Astrocyte (in vitro differentiated cells and primary cell): ENCODE measurements around the gene ANKRD29. TPM values are rescaled to one million over a fixed set of nuclear protein-coding genes. Genes with fewer than 3 reads are reported as not detected.

Experiments used
- DNase-seq: peaks from one replicate; pipeline ENCODE4 v3.0.0-alpha.2; 2010; ENCODE audit warnings: low read depth
- FAIRE-seq: peaks from 2 replicates; lab custom pipeline; 2011; peaks lifted over from hg19 to GRCh38; lab: Jason Lieb, UNC
- H2AFZ ChIP-seq: 2 replicates; pipeline ENCODE4 v1.6.0; 2012; ENCODE audit warnings: low read depth, low read length, inconsistent platforms
- H3K27ac ChIP-seq: 2 replicates; pipeline ENCODE4 v1.5.1; 2011; ENCODE audit warnings: low read depth, low read length, inconsistent platforms
- H3K27me3 ChIP-seq: 2 replicates; pipeline ENCODE4 v1.6.0; 2011; ENCODE audit warnings: low read length, inconsistent platforms; ENCODE audit not compliant: insufficient read depth
- H3K36me3 ChIP-seq: 2 replicates; pipeline ENCODE4 v1.5.1; 2011; ENCODE audit warnings: low read length, inconsistent platforms; ENCODE audit not compliant: insufficient read depth
- H3K4me1 ChIP-seq: 2 replicates; pipeline ENCODE4 v1.5.1; 2011; ENCODE audit warnings: low read length, inconsistent platforms; ENCODE audit not compliant: insufficient read depth
- H3K4me2 ChIP-seq: 2 replicates; pipeline ENCODE4 v1.6.0; 2012; ENCODE audit warnings: low read length, inconsistent platforms
- H3K4me3 ChIP-seq: 2 replicates; pipeline ENCODE4 v1.5.1; 2011; ENCODE audit warnings: low read depth, mild to moderate bottlenecking, low read length, inconsistent platforms; ENCODE audit not compliant: insufficient read depth
- H3K79me2 ChIP-seq: 2 replicates; pipeline ENCODE4 v1.6.0; 2012; ENCODE audit warnings: mild to moderate bottlenecking, low read length, inconsistent platforms; ENCODE audit not compliant: insufficient read depth
- H3K9ac ChIP-seq: 2 replicates; pipeline ENCODE4 v1.6.0; 2012; ENCODE audit warnings: mild to moderate bottlenecking, low read length, inconsistent platforms
- H3K9me3 ChIP-seq: 2 replicates; pipeline ENCODE4 v1.5.1; 2012; ENCODE audit warnings: low read depth, mild to moderate bottlenecking, low read length, inconsistent platforms; ENCODE audit not compliant: insufficient read depth
- H4K20me1 ChIP-seq: 2 replicates; pipeline ENCODE4 v1.6.0; 2012; ENCODE audit warnings: low read length, inconsistent platforms; ENCODE audit not compliant: insufficient read depth
- H3K27ac Mint-ChIP-seq: one replicate; pipeline ENCODE4 v1.8.0; 2021; ENCODE audit warnings: mild to moderate bottlenecking, mixed read lengths; ENCODE audit not compliant: unreplicated experiment
- H3K27me3 Mint-ChIP-seq: one replicate; pipeline ENCODE4 v1.8.0; 2021; ENCODE audit warnings: low read depth, mixed read lengths; ENCODE audit not compliant: unreplicated experiment
- H3K36me3 Mint-ChIP-seq: one replicate; pipeline ENCODE4 v1.8.0; 2021; ENCODE audit warnings: low read depth, mixed read lengths; ENCODE audit not compliant: unreplicated experiment
- H3K4me1 Mint-ChIP-seq: one replicate; pipeline ENCODE4 v1.8.0; 2021; ENCODE audit warnings: low read depth, mixed read lengths; ENCODE audit not compliant: unreplicated experiment
- H3K4me3 Mint-ChIP-seq: one replicate; pipeline ENCODE4 v1.8.0; 2021; ENCODE audit warnings: mild to moderate bottlenecking, moderate library complexity, mixed read lengths; ENCODE audit not compliant: unreplicated experiment
- H3K9me3 Mint-ChIP-seq: one replicate; pipeline ENCODE4 v1.8.0; 2021; ENCODE audit warnings: mild to moderate bottlenecking, mixed read lengths; ENCODE audit not compliant: unreplicated experiment
- EZH2 ChIP-seq: IDR thresholded peaks from 2 replicates; pipeline ENCODE4 v1.6.1; 2012; ENCODE audit warnings: mild to moderate bottlenecking, low read length, inconsistent platforms; ENCODE audit not compliant: insufficient read depth
- total RNA-seq: library from RNA; stranded (reverse); gene quantifications from 2 replicates; pipeline ENCODE4 v1.2.1, GENCODE V29; 2021
- TF ChIP-seq, protein P1 (sequence below): IDR thresholded peaks from 2 replicates; pipeline ENCODE4 v1.5.1; 2011; ENCODE audit warnings: low read depth, mild to moderate bottlenecking, inconsistent platforms, low read length, moderate library complexity; ENCODE audit not compliant: insufficient read depth

ANKRD29 gene
- total RNA-seq, 1 donor from 2014 or later, result 0.75 TPM

DNA sequence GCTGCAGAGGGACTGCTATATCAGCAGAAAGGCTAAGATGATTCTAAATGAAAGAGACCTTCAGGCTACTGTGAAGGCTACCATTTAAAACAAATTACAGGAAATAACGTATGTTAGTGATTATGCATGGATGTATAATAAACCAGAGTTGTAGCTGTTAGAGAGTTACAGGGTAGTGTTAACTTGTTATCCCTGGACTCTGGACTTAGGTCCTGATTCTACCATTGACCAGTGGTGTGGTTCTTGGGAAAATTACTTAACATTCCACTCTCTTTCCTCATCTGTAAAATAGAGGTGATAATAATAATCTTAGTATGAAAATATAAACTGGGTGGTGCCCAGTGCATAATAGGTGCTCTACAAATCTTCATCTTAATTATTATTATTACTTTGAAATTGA is 48.7 kb upstream of the ANKRD29 start:
- no peaks in the 10 kb centered on the region for H3K36me3 Mint-ChIP-seq
- Histone ChIP-seq H3K79me2 (no peaks in the 10 kb centered on the region), H4K20me1 (no peaks in the 10 kb centered on the region), H3K9ac (no peak overlapping the region), H3K4me3 (no peak overlapping the region), H3K9me3 (no peaks in the 10 kb centered on the region), H3K4me1 (peaks cover 8% of the 10 kb centered on the region), H3K36me3 (no peaks in the 10 kb centered on the region), H2AFZ (no peak overlapping the region), H3K4me2 (no peak overlapping the region), H3K27me3 (no peaks in the 10 kb centered on the region), H3K27ac (no peak overlapping the region)
- no peak overlapping the region for H3K4me3 Mint-ChIP-seq
- DNase-seq, result no peak
- no peaks in the 10 kb centered on the region for H3K27me3 Mint-ChIP-seq
- no peak overlapping the region for H3K27ac Mint-ChIP-seq
- no peak for FAIRE-seq
- peaks cover 9% of the 10 kb centered on the region for H3K9me3 Mint-ChIP-seq
- peaks cover 8% of the 10 kb centered on the region for H3K4me1 Mint-ChIP-seq
- TF ChIP-seq, protein P1, sequence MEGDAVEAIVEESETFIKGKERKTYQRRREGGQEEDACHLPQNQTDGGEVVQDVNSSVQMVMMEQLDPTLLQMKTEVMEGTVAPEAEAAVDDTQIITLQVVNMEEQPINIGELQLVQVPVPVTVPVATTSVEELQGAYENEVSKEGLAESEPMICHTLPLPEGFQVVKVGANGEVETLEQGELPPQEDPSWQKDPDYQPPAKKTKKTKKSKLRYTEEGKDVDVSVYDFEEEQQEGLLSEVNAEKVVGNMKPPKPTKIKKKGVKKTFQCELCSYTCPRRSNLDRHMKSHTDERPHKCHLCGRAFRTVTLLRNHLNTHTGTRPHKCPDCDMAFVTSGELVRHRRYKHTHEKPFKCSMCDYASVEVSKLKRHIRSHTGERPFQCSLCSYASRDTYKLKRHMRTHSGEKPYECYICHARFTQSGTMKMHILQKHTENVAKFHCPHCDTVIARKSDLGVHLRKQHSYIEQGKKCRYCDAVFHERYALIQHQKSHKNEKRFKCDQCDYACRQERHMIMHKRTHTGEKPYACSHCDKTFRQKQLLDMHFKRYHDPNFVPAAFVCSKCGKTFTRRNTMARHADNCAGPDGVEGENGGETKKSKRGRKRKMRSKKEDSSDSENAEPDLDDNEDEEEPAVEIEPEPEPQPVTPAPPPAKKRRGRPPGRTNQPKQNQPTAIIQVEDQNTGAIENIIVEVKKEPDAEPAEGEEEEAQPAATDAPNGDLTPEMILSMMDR, result no peak
- TF ChIP-seq EZH2, result no peak

DNA sequence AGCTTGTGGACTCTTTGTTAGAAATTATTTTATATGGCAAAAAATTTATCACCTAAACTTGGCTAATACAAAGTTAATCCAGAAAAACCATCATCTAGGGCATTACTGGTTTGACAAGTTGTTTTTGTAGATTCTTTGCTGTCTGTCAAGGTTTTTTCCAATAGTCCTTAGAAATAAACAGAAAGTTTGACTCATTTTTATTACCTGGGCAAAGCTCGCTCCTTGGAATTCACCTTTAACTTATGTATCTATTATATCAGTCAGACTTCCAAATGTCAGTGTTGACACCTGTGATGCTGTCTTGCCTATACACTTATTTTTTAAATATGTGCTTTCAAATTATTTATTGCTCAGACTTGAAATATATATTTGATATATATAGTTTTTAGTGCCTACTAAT is 48.2 kb upstream of the ANKRD29 start:
- no peak overlapping the region for H3K4me2 ChIP-seq
- no peak for DNase-seq
- H3K27ac ChIP-seq, result no peak overlapping the region
- H4K20me1 ChIP-seq, result no peaks in the 10 kb centered on the region
- Mint-ChIP-seq H3K27ac (no peak overlapping the region), H3K27me3 (no peaks in the 10 kb centered on the region), H3K36me3 (no peaks in the 10 kb centered on the region), H3K9me3 (peaks cover 9% of the 10 kb centered on the region), H3K4me3 (no peak overlapping the region), H3K4me1 (peaks cover 7% of the 10 kb centered on the region)
- H3K4me3 ChIP-seq, result no peak overlapping the region
- TF ChIP-seq, protein P1, result no peak
- no peak for TF ChIP-seq EZH2
- no peak for FAIRE-seq
- no peak overlapping the region for H3K9ac ChIP-seq
- H3K36me3 ChIP-seq, result no peaks in the 10 kb centered on the region
- no peaks in the 10 kb centered on the region for H3K9me3 ChIP-seq
- peaks cover 3% of the 10 kb centered on the region for H3K4me1 ChIP-seq
- H2AFZ ChIP-seq, result no peak overlapping the region
- H3K27me3 ChIP-seq, result no peaks in the 10 kb centered on the region
- H3K79me2 ChIP-seq, result no peaks in the 10 kb centered on the region

DNA sequence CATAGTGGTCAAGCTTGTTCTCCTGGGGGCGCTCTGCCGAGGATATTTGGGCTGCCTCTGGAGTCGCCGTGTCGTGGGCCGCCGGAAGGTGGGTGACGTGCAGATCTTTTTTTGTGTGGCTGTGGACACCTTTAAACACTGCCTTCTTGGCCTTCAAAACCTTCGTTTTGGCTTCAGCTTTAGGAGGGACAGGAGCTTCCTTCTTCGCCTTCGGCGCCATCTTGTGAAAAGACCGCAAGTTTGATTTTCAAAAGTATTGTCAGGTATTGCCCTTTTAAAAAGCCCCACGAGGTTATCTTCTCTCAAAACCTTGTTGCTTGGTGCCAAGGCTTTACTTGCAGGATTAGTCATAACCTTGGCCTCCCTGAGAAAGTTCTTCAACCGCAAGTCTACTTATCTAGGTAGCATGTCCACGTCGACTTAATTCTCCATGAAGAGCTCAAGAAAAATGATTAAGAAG is 47.4 kb upstream of the ANKRD29 start:
- Mint-ChIP-seq H3K27me3 (no peaks in the 10 kb centered on the region), H3K9me3 (peaks cover 9% of the 10 kb centered on the region), H3K4me1 (peaks cover 5% of the 10 kb centered on the region), H3K4me3 (no peak overlapping the region), H3K36me3 (no peaks in the 10 kb centered on the region), H3K27ac (no peak overlapping the region)
- Histone ChIP-seq H3K4me2 (no peak overlapping the region), H3K27ac (no peak overlapping the region), H3K4me3 (no peak overlapping the region), H3K36me3 (no peaks in the 10 kb centered on the region), H3K4me1 (no peaks in the 10 kb centered on the region), H2AFZ (no peak overlapping the region), H3K27me3 (peaks cover under 1% of the 10 kb centered on the region), H3K9me3 (no peaks in the 10 kb centered on the region), H3K79me2 (no peaks in the 10 kb centered on the region), H3K9ac (no peak overlapping the region), H4K20me1 (no peaks in the 10 kb centered on the region)
- DNase-seq, result peak; percentile 97
- no peak for FAIRE-seq
- TF ChIP-seq EZH2, result no peak
- TF ChIP-seq, protein P1, result no peak
